Stomach (tissue), 9 donors: ENCODE measurements around the gene CDC34. TPM values are rescaled to one million over a fixed set of nuclear protein-coding genes. Genes with fewer than 3 reads are reported as not detected.

ENCODE experiments used
- DNase-seq, 2 donors: peaks; one replicate each; pipeline versions ENCODE4 v3.0.0 to v3.0.0-alpha.2; 2013 to 2019
- H3K27ac ChIP-seq, 5 donors: fragments of 200-600 bp in 4 of 5; sonication (generic) in 4 of 5; one replicate each; pipeline ENCODE4 v1.5.1; 2013 to 2019; ENCODE audit warnings: mild to moderate bottlenecking in 1 of 5, moderate library complexity in 1 of 5
- H3K27me3 ChIP-seq, 3 donors: fragments of 200-600 bp; sonication (generic); one replicate each; pipeline ENCODE4 v1.5.1; 2017 to 2019; ENCODE audit warnings: mixed run types in 1 of 3
- H3K36me3 ChIP-seq, 4 donors: fragments of 200-600 bp; sonication (generic); 1 replicate in 3 of 4; 2 replicates in 1 of 4; pipeline ENCODE4 v1.5.1; 2016 to 2019
- H3K4me1 ChIP-seq, 4 donors: fragments of 200-600 bp; sonication (generic); one replicate each; pipeline ENCODE4 v1.5.1; 2016 to 2019
- H3K4me3 ChIP-seq, 4 donors: fragments of 200-600 bp; sonication (generic) in 3 of 4; one replicate each; pipeline ENCODE4 v1.5.1; 2016 to 2019; ENCODE audit warnings: mild to moderate bottlenecking in 1 of 4
- H3K9me3 ChIP-seq, 4 donors: fragments of 200-600 bp; sonication (generic); one replicate each; pipeline ENCODE4 v1.5.1; 2016 to 2019
- CTCF ChIP-seq, 7 experiments: fragments of 450-650 bp in 4 of 7; fragments of 200-600 bp in 3 of 7; sonication (generic) in 3 of 7; IDR thresholded peaks; one replicate each; pipeline ENCODE4 v1.5.1; 2016 to 2019; ENCODE audit warnings: antibody characterized with exemption in 7 of 7, control low read depth in 2 of 7, mild to moderate bottlenecking in 1 of 7
- EP300 ChIP-seq: sonication (generic); formaldehyde crosslinking; IDR thresholded peaks from one replicate; pipeline ENCODE4 v1.6.1; 2017; ENCODE audit warnings: antibody characterized with exemption
- POLR2A ChIP-seq, 4 donors: fragments of 450-650 bp; IDR thresholded peaks; one replicate each; pipeline ENCODE4 v1.6.1; 2016; ENCODE audit warnings: antibody characterized with exemption in 4 of 4, control low read depth in 2 of 4, mild to moderate bottlenecking in 1 of 4, moderate library complexity in 1 of 4
- POLR2AphosphoS5 ChIP-seq, 3 donors: sonication (generic); formaldehyde crosslinking; IDR thresholded peaks; one replicate each; pipeline ENCODE4 v1.6.1; 2016; ENCODE audit warnings: antibody characterized with exemption in 3 of 3
- WGBS, 5 donors: extraction: QIAGEN DNeasy Blood & Tissue Kit in 3 of 5; methylation state at CpG; one replicate each; pipeline versions ENCODE4 v1.1.5 to v1.1.7; 2013 to 2018; 5-methylcytosine and 5-hydroxymethylcytosine counted together
- intact Hi-C: fragments of 100-400 bp; cut with DNase I; formaldehyde crosslinking; loops from one replicate; pipeline ENCODE4 v1.15.1; 2023; ENCODE audit warnings: low total_unique reads
- polyA plus RNA-seq, 3 donors: library from polyadenylated mRNA; stranded (reverse); fragments of 200-250 nt; gene quantifications; one replicate each; pipeline ENCODE4 v1.2.3, GENCODE V29; 2013
- total RNA-seq, 5 donors: library from RNA; depleted of rRNA; stranded (reverse); fragments of >200 nt; gene quantifications; one replicate each; pipeline versions ENCODE4 v1.1.0 to v1.2.3, GENCODE V29; 2014 to 2016
- donor health status: healthy with polysubstance abuse.
- donor health status: Bipolar disorder and iron deficiency.
- donor health status: healthy.

Gene CDC34
- total and polyA plus RNA-seq, 8 donors = 26.1 to 503 (median 76.7) TPM

- intact Hi-C loops = no loop called here
- Histone ChIP-seq H3K4me1 (peaks cover 16 to 25% (median 18%) of the 10 kb centered on the region in 4 donors), H3K27me3 (no peaks in the 10 kb centered on the region), H3K27ac (no peak overlapping the region), H3K36me3 (peaks cover 45 to 76% (median 68%) of the 10 kb centered on the region in 4 donors), H3K9me3 (no peaks in the 10 kb centered on the region), H3K4me3 (no peak overlapping the region)
- TF ChIP-seq POLR2AphosphoS5 (IDR thresholded peaks at IDR 0.05) = no peak
- TF ChIP-seq EP300 = no peak
- TF ChIP-seq CTCF (IDR thresholded peaks at IDR 0.05) = no peak
- TF ChIP-seq POLR2A (IDR thresholded peaks at IDR 0.05) = no peak
- 82 to 92% (median 90%) methylated on average over 36 to 40 of the region's 40 CpGs for WGBS, 5 donors
- DNase-seq = no peak
These were observed 7.3 kb downstream of the CDC34 start for GRCh38 chr19:538641-539428.

- H3K9me3 ChIP-seq = no peaks in the 10 kb centered on the region
- TF ChIP-seq EP300 = no peak
- no peak for TF ChIP-seq POLR2AphosphoS5 (IDR thresholded peaks at IDR 0.05)
- TF ChIP-seq POLR2A (IDR thresholded peaks at IDR 0.05) = no peak
- no peak for TF ChIP-seq CTCF (IDR thresholded peaks at IDR 0.05)
- no peaks in the 10 kb centered on the region for H3K27me3 ChIP-seq
- no peak for DNase-seq
- 86 to 93% (median 90%) methylated on average over 21 to 30 of the region's 30 CpGs for WGBS, 5 donors
- peaks cover 10 to 20% (median 14%) of the 10 kb centered on the region in 4 donors for H3K4me1 ChIP-seq
- H3K4me3 ChIP-seq = no peak overlapping the region
- H3K36me3 ChIP-seq = peaks cover 45 to 76% (median 68%) of the 10 kb centered on the region in 4 donors
- intact Hi-C loops = no loop called here
- no peak overlapping the region for H3K27ac ChIP-seq
These were observed 8.0 kb downstream of the CDC34 start for GRCh38 chr19:539429-540030.

- Histone ChIP-seq H3K36me3 (peaks cover 40 to 63% (median 60%) of the 10 kb centered on the region in 4 donors), H3K4me3 (no peak overlapping the region), H3K27me3 (peaks cover 0 to 7% (median 0%) of the 10 kb centered on the region in 3 donors), H3K27ac (no peak overlapping the region), H3K4me1 (peaks cover 0 to 8% (median 1%) of the 10 kb centered on the region in 4 donors), H3K9me3 (no peaks in the 10 kb centered on the region)
- intact Hi-C loops = no loop called here
- TF ChIP-seq POLR2AphosphoS5 (IDR thresholded peaks at IDR 0.05) (no peak), EP300 (no peak), POLR2A (IDR thresholded peaks at IDR 0.05) (no peak), CTCF (IDR thresholded peaks at IDR 0.05) (no peak)
- 90 to 92% (median 92%) methylated on average over 46 to 51 of the region's 51 CpGs for WGBS, 5 donors
- no peak for DNase-seq
These were observed 9.5 kb downstream of the CDC34 start for GRCh38 chr19:540867-541637.

- 88 to 94% (median 92%) methylated on average over 12 to 26 of the region's 26 CpGs for WGBS, 5 donors
- DNase-seq = no peak
- Histone ChIP-seq H3K4me3 (no peak overlapping the region), H3K9me3 (no peaks in the 10 kb centered on the region), H3K27me3 (peaks cover 0 to 8% (median 0%) of the 10 kb centered on the region in 3 donors), H3K4me1 (peaks cover 0 to 8% (median 0%) of the 10 kb centered on the region in 4 donors), H3K27ac (no peak overlapping the region), H3K36me3 (peaks cover 33 to 56% (median 53%) of the 10 kb centered on the region in 4 donors)
- TF ChIP-seq EP300 (no peak), CTCF (IDR thresholded peaks at IDR 0.05) (no peak), POLR2A (IDR thresholded peaks at IDR 0.05) (no peak), POLR2AphosphoS5 (IDR thresholded peaks at IDR 0.05) (no peak)
- intact Hi-C loops = no loop called here
These were observed 10.1 kb downstream of the CDC34 start for GRCh38 chr19:541699-542098.
